Lower lobe of right lung (tissue), 2 donors: ENCODE measurements around the gene POLD3. TPM values are rescaled to one million over a fixed set of nuclear protein-coding genes. Genes with fewer than 3 reads are reported as not detected.

Source experiments
- ATAC-seq, 2 donors: fragments of 200-7000 bp; cut with Tn5 transposase; one replicate each; pipeline ENCODE4 v1.9.1; 2020 to 2022; ENCODE audit warnings: mild to moderate bottlenecking in 2 of 2, moderate library complexity in 2 of 2
- DNase-seq: peaks from one replicate; pipeline ENCODE4 v3.0.0-alpha.2; 2020
- H3K27ac ChIP-seq: fragments of 200-600 bp; one replicate; pipeline ENCODE4 v1.8.0; 2022
- H3K27me3 ChIP-seq: fragments of 200-600 bp; one replicate; pipeline ENCODE4 v1.8.0; 2022; ENCODE audit warnings: low read depth
- H3K36me3 ChIP-seq: fragments of 200-600 bp; one replicate; pipeline ENCODE4 v1.8.0; 2022; ENCODE audit warnings: mild to moderate bottlenecking
- H3K4me1 ChIP-seq: fragments of 200-600 bp; one replicate; pipeline ENCODE4 v1.8.0; 2022
- H3K4me3 ChIP-seq: fragments of 200-600 bp; one replicate; pipeline ENCODE4 v1.8.0; 2022; ENCODE audit warnings: mild to moderate bottlenecking
- H3K9me3 ChIP-seq: fragments of 200-600 bp; one replicate; pipeline ENCODE4 v1.8.0; 2022
- CTCF ChIP-seq: fragments of 200-600 bp; IDR thresholded peaks from one replicate; pipeline ENCODE4 v1.8.0; 2022; ENCODE audit warnings: antibody characterized with exemption, mild to moderate bottlenecking
- intact Hi-C: fragments of 100-400 bp; cut with DNase I; formaldehyde crosslinking; loops from one replicate; pipeline ENCODE4 v1.11.0; 2022
- total RNA-seq: library from RNA; stranded (reverse); fragmentation: NEBNext Ultra II Directional; extraction: Animal tissue kit (Norgen Biotek cat#: 25700); gene quantifications from one replicate; pipeline ENCODE4 v1.2.1, GENCODE V29; 2021
- donor health status: DM: no; HTN: yes; CAD: no; lungs with severe emphysema.

Gene POLD3
- total RNA-seq, 1 donor from 2014 or later, result 18.5 TPM

- peaks cover 15% of the 10 kb centered on the region for H3K4me1 ChIP-seq
- H3K9me3 ChIP-seq, result no peaks in the 10 kb centered on the region
- peak in 1 of 2 donors; percentile 9 for ATAC-seq
- intact Hi-C loops, result no loop called here
- TF ChIP-seq CTCF, result no peak
- H3K4me3 ChIP-seq, result no peak overlapping the region
- H3K36me3 ChIP-seq, result peaks cover 50% of the 10 kb centered on the region
- no peaks in the 10 kb centered on the region for H3K27me3 ChIP-seq
- no peak for DNase-seq
- peak overlapping the region; percentile 12 for H3K27ac ChIP-seq
Observed at GRCh38 chr11:74615311-74615710, 22.9 kb downstream of the POLD3 start.

GRCh38 chr11:74615988-74616387, 23.6 kb downstream of the POLD3 start:
- intact Hi-C loops, result no loop called here
- Histone ChIP-seq H3K4me3 (no peak overlapping the region), H3K9me3 (no peaks in the 10 kb centered on the region), H3K36me3 (peaks cover 57% of the 10 kb centered on the region), H3K27me3 (no peaks in the 10 kb centered on the region), H3K27ac (peak overlapping the region; percentile 48), H3K4me1 (peaks cover 15% of the 10 kb centered on the region)
- TF ChIP-seq CTCF, result no peak
- ATAC-seq (peak; percentile 44 to 73), DNase-seq (no peak)

- no peak for DNase-seq
- no peaks in the 10 kb centered on the region for H3K4me1 ChIP-seq
- H3K4me3 ChIP-seq, result no peak overlapping the region
- H3K27me3 ChIP-seq, result no peaks in the 10 kb centered on the region
- H3K36me3 ChIP-seq, result peaks cover 54% of the 10 kb centered on the region
- no peak for ATAC-seq
- TF ChIP-seq CTCF, result no peak
- no peaks in the 10 kb centered on the region for H3K9me3 ChIP-seq
- no peak overlapping the region for H3K27ac ChIP-seq
- intact Hi-C loops, result no loop called here
Observed at GRCh38 chr11:74620531-74620930, 28.1 kb downstream of the POLD3 start.

- Histone ChIP-seq H3K4me3 (no peak overlapping the region), H3K36me3 (peaks cover 58% of the 10 kb centered on the region), H3K4me1 (no peaks in the 10 kb centered on the region), H3K9me3 (no peaks in the 10 kb centered on the region), H3K27ac (no peak overlapping the region), H3K27me3 (no peaks in the 10 kb centered on the region)
- intact Hi-C loops, result no loop called here
- ATAC-seq (no peak), DNase-seq (no peak)
- no peak for TF ChIP-seq CTCF
Observed at GRCh38 chr11:74626130-74626529, 33.7 kb downstream of the POLD3 start.

GRCh38 chr11:74626604-74627003, 34.2 kb downstream of the POLD3 start:
- Histone ChIP-seq H3K4me1 (no peaks in the 10 kb centered on the region), H3K27me3 (no peaks in the 10 kb centered on the region), H3K9me3 (no peaks in the 10 kb centered on the region), H3K4me3 (no peak overlapping the region), H3K36me3 (peaks cover 55% of the 10 kb centered on the region), H3K27ac (no peak overlapping the region)
- TF ChIP-seq CTCF, result no peak
- no peak for DNase-seq
- intact Hi-C loops, result no loop called here
- ATAC-seq, result no peak

GRCh38 chr11:74627381-74627780, 35.0 kb downstream of the POLD3 start:
- no peak for ATAC-seq
- intact Hi-C loops, result no loop called here
- H3K27ac ChIP-seq, result no peak overlapping the region
- no peak overlapping the region for H3K4me3 ChIP-seq
- no peak for DNase-seq
- peaks cover 53% of the 10 kb centered on the region for H3K36me3 ChIP-seq
- H3K9me3 ChIP-seq, result no peaks in the 10 kb centered on the region
- TF ChIP-seq CTCF, result no peak
- no peaks in the 10 kb centered on the region for H3K4me1 ChIP-seq
- no peaks in the 10 kb centered on the region for H3K27me3 ChIP-seq
